SU-DHL-6 (cell line): Measurements from ENCODE around the gene XYLT1.

Experiments
- H2AFZ ChIP-seq: fragments of 200-600 bp; sonication (generic); 2 replicates; pipeline ENCODE4 v1.6.1; 2014; ENCODE audit warnings: low read depth, mild to moderate bottlenecking, moderate library complexity, mixed read lengths, antibody characterized with exemption, low read length; ENCODE audit not compliant: severe bottlenecking
- H3F3A ChIP-seq: fragments of 200-600 bp; shearing (Covaris generic); 2 replicates; pipeline ENCODE4 v1.6.0; 2016; ENCODE audit warnings: antibody characterized with exemption, mild to moderate bottlenecking; ENCODE audit not compliant: insufficient read depth
- H3K27ac ChIP-seq: fragments of 200-600 bp; sonication (generic); 2 replicates; pipeline ENCODE4 v1.5.1; 2016; ENCODE audit warnings: low read depth, mild to moderate bottlenecking, low read length, moderate library complexity, mixed read lengths
- H3K27me3 ChIP-seq: fragments of 200-600 bp; sonication (generic), shearing (Covaris generic); 2 replicates; pipeline ENCODE4 v1.6.0; 2014; ENCODE audit warnings: mild to moderate bottlenecking, low read length
- H3K36me3 ChIP-seq: fragments of 200-600 bp; sonication (generic); 2 replicates; pipeline ENCODE4 v1.6.1; 2014; ENCODE audit warnings: mild to moderate bottlenecking, low read length, mixed read lengths
- H3K4me2 ChIP-seq: fragments of 300-600, 200-600 bp; shearing (Covaris generic), sonication (generic); 2 replicates; pipeline ENCODE4 v1.6.0; 2014; ENCODE audit warnings: low read length, low read depth, mild to moderate bottlenecking; ENCODE audit not compliant: poor library complexity, severe bottlenecking
- H3K4me3 ChIP-seq: fragments of 200-600 bp; sonication (generic); 2 replicates; pipeline ENCODE4 v1.5.1; 2014; ENCODE audit warnings: antibody characterized with exemption, low read length, mild to moderate bottlenecking, mixed read lengths; ENCODE audit not compliant: insufficient read depth, poor library complexity, severe bottlenecking
- H3K79me2 ChIP-seq: fragments of 200-600 bp; sonication (generic); 2 replicates; pipeline ENCODE4 v1.6.1; 2014; ENCODE audit warnings: mild to moderate bottlenecking, low read length, moderate library complexity; ENCODE audit not compliant: insufficient read depth
- H3K9ac ChIP-seq: fragments of 200-600 bp; sonication (generic); 2 replicates; pipeline ENCODE4 v1.7.0; 2014; ENCODE audit warnings: mild to moderate bottlenecking, low read length
- H3K9me2 ChIP-seq: fragments of 200-600 bp; sonication (generic); replicated peaks from 2 replicates; pipeline ENCODE4 v1.6.1; 2014; ENCODE audit warnings: low read length; ENCODE audit not compliant: insufficient read depth
- H3K9me3 ChIP-seq: fragments of 200-600 bp; sonication (generic); 2 replicates; pipeline ENCODE4 v1.6.1; 2014; ENCODE audit warnings: low read length, mixed read lengths; ENCODE audit not compliant: insufficient read depth
- H4K20me1 ChIP-seq: fragments of 200-600 bp; sonication (generic); 2 replicates; pipeline ENCODE4 v1.6.1; 2014; ENCODE audit warnings: low read depth, mild to moderate bottlenecking, antibody characterized with exemption, low read length, moderate library complexity, mixed read lengths
- EZH2phosphoT487 ChIP-seq: fragments of 200-600 bp; sonication (generic), shearing (Covaris generic); conservative IDR thresholded peaks from 2 replicates; pipeline ENCODE4 v1.6.1; 2018; ENCODE audit warnings: mild to moderate bottlenecking, antibody characterized with exemption, low read length, moderate library complexity, mixed read lengths
- TF ChIP-seq, protein P1 (sequence below): fragments of 200-600 bp; sonication (generic); IDR thresholded peaks from one replicate; pipeline ENCODE4 v1.5.1; 2017; ENCODE audit warnings: antibody characterized with exemption, mild to moderate bottlenecking, low read length, moderate library complexity; ENCODE audit not compliant: insufficient read depth, poor library complexity, severe bottlenecking

XYLT1 gene

GRCh38 chr16:17229131-17229530 lies 241.6 kb downstream of the XYLT1 start:
- Histone ChIP-seq H2AFZ (no peak overlapping the region), H3K4me2 (no peak overlapping the region), H4K20me1 (peaks cover 10% of the 10 kb centered on the region; the same call in 1 of the 2 replicates), H3K9ac (no peak overlapping the region), H3F3A (no peaks in the 10 kb centered on the region), H3K9me2 (no peaks in the 10 kb centered on the region), H3K79me2 (no peaks in the 10 kb centered on the region), H3K4me3 (no peak overlapping the region), H3K9me3 (no peaks in the 10 kb centered on the region), H3K27me3 (no peaks in the 10 kb centered on the region), H3K27ac (no peak overlapping the region), H3K36me3 (no peaks in the 10 kb centered on the region)
- TF ChIP-seq EZH2phosphoT487: no peak
- TF ChIP-seq, protein P1, sequence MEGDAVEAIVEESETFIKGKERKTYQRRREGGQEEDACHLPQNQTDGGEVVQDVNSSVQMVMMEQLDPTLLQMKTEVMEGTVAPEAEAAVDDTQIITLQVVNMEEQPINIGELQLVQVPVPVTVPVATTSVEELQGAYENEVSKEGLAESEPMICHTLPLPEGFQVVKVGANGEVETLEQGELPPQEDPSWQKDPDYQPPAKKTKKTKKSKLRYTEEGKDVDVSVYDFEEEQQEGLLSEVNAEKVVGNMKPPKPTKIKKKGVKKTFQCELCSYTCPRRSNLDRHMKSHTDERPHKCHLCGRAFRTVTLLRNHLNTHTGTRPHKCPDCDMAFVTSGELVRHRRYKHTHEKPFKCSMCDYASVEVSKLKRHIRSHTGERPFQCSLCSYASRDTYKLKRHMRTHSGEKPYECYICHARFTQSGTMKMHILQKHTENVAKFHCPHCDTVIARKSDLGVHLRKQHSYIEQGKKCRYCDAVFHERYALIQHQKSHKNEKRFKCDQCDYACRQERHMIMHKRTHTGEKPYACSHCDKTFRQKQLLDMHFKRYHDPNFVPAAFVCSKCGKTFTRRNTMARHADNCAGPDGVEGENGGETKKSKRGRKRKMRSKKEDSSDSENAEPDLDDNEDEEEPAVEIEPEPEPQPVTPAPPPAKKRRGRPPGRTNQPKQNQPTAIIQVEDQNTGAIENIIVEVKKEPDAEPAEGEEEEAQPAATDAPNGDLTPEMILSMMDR: no peak

GRCh38 chr16:17228708-17229055 lies 242.1 kb downstream of the XYLT1 start:
- Histone ChIP-seq H3K27me3 (no peaks in the 10 kb centered on the region), H3F3A (no peaks in the 10 kb centered on the region), H3K79me2 (no peaks in the 10 kb centered on the region), H3K4me2 (no peak overlapping the region), H3K9me3 (no peaks in the 10 kb centered on the region), H2AFZ (no peak overlapping the region), H3K9ac (no peak overlapping the region), H3K4me3 (no peak overlapping the region), H3K27ac (no peak overlapping the region), H3K9me2 (no peaks in the 10 kb centered on the region), H3K36me3 (no peaks in the 10 kb centered on the region), H4K20me1 (peaks cover 10% of the 10 kb centered on the region; the same call in 1 of the 2 replicates)
- TF ChIP-seq, protein P1: no peak
- no peak for TF ChIP-seq EZH2phosphoT487

DNA sequence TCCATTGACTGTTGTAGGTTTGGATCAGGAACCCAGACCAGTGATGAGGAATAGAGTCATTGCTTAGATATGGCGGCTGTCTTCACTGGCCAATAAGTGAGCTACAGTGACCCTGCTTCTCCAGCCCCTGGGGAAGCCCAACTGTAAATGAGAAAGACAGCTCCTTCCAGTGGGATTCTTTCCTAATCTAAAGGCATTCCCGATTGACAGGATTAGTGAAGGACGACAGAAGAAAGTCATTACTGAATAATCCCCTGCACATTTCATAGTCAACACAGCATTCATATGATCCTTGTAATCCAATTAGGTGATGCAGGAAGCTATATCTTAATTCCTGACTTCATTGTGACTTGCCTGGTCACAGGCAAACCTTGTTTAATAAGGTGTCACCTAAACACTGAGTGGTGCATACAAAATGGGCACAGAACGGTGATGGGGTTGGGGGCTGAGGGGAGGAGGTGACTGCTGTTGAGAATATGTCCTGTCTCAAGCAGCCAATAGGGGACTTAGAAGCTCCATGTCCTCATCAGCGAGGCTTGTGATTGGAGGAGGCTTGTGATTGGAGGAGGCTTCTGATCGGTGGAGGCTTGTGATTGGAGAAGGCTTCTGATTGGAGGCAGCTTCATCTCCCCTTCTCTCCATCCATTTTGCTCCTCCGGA lies 242.6 kb downstream of the XYLT1 start:
- Histone ChIP-seq H3K9me3 (no peaks in the 10 kb centered on the region), H3K79me2 (no peaks in the 10 kb centered on the region), H3K9ac (no peak overlapping the region), H3K4me3 (no peak overlapping the region), H3K27ac (no peak overlapping the region), H3K4me2 (no peak overlapping the region), H3K27me3 (no peaks in the 10 kb centered on the region), H2AFZ (no peak overlapping the region), H4K20me1 (peaks cover 10% of the 10 kb centered on the region; the same call in 1 of the 2 replicates), H3F3A (no peaks in the 10 kb centered on the region), H3K9me2 (no peaks in the 10 kb centered on the region), H3K36me3 (no peaks in the 10 kb centered on the region)
- TF ChIP-seq, protein P1: no peak
- TF ChIP-seq EZH2phosphoT487: no peak
